GM11168 (cell line): ENCODE results near the gene MICAL3.
"Not testable (repeated sequence)": the region's sequence is repeated elsewhere in the genome, so short reads cannot be mapped to it uniquely, and the experiment has no call there.

Experiments used
- in situ Hi-C: fragments of 300-500 bp; cut with MboI; formaldehyde crosslinking; loops from one replicate; pipeline ENCODE4 v1.12.0; 2022; ENCODE audit warnings: low sequenced_read_pairs; ENCODE audit not compliant: unreplicated experiment

The MICAL3 gene

GRCh38 chr22:17767233-17768065 is 256.9 kb downstream of the MICAL3 start:
- in situ Hi-C loops = no loop called here

- in situ Hi-C loops = not testable (repeated sequence)
These were observed 259.5 kb downstream of the MICAL3 start for GRCh38 chr22:17764852-17765251.

GRCh38 chr22:17764036-17764435 is 260.3 kb downstream of the MICAL3 start:
- in situ Hi-C loops = no loop called here

- in situ Hi-C loops = not testable (repeated sequence)
These were observed 260.9 kb downstream of the MICAL3 start for GRCh38 chr22:17763442-17763841.

- in situ Hi-C loops = no loop called here
These were observed 263.2 kb downstream of the MICAL3 start for GRCh38 chr22:17761138-17761488.

GRCh38 chr22:17754233-17754925 is 270.0 kb downstream of the MICAL3 start:
- in situ Hi-C loops = no loop called here

- in situ Hi-C loops = no loop called here
These were observed 270.9 kb downstream of the MICAL3 start for GRCh38 chr22:17753401-17753989.

GRCh38 chr22:17751596-17751995 is 272.8 kb downstream of the MICAL3 start:
- in situ Hi-C loops = no loop called here

- in situ Hi-C loops = loop anchor here (10.0 kb wide), 1 partner anchor 45 kb away; no protein-coding TSS in a partner anchor
These were observed 274.6 kb downstream of the MICAL3 start for GRCh38 chr22:17749605-17750395.

GRCh38 chr22:17748555-17749353 is 275.6 kb downstream of the MICAL3 start:
- in situ Hi-C loops = loop anchor here (10.0 kb wide), 1 partner anchor 46 kb away; no protein-coding TSS in a partner anchor

- in situ Hi-C loops = loop anchor here (10.0 kb wide), 1 partner anchor 48 kb away; no protein-coding TSS in a partner anchor
These were observed 277.4 kb downstream of the MICAL3 start for GRCh38 chr22:17746916-17747315.

- in situ Hi-C loops = loop anchor here (10.0 kb wide), 1 partner anchor 50 kb away; no protein-coding TSS in a partner anchor
These were observed 279.9 kb downstream of the MICAL3 start for GRCh38 chr22:17744430-17744829.

GRCh38 chr22:17743661-17744411 is 280.5 kb downstream of the MICAL3 start:
- in situ Hi-C loops = loop anchor here (10.0 kb wide), 1 partner anchor 51 kb away; no protein-coding TSS in a partner anchor

GRCh38 chr22:17742527-17742902 is 281.8 kb downstream of the MICAL3 start:
- in situ Hi-C loops = loop anchor here (10.0 kb wide), 1 partner anchor 52 kb away; no protein-coding TSS in a partner anchor

- in situ Hi-C loops = loop anchor here (10.0 kb wide), 1 partner anchor 53 kb away; no protein-coding TSS in a partner anchor
These were observed 282.4 kb downstream of the MICAL3 start for GRCh38 chr22:17741866-17742526.

GRCh38 chr22:17739196-17739975 is 285.0 kb downstream of the MICAL3 start:
- in situ Hi-C loops = no loop called here
